Measurements from ENCODE around the gene ZNF428. TPM values are rescaled to one million over a fixed set of nuclear protein-coding genes. Genes with fewer than 3 reads are reported as not detected.

The ZNF428 gene
- total RNA-seq, 2 donors from 2014 or later = 21.5 to 27.4 TPM

DNA sequence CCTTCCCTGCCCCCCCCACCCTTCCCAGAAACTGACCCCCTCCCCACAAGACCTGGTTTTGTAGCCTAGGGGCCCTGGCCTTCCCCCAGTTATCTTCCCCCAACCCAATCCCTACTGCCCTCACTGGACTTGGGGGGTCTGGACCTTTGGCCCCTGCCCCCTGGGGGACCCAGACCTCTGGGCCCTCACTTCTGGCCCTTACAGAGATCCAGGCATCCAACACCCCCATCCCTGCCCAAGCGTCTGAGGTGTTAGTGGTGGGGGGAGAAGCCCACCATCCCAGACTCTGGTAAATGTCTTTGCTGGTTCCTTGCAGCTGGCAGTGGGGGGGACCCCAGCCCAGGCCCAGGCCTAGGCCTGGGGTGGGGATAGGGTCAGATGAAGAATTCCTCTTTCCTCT lies 3.5 kb upstream of the ZNF428 start:
- no peak for TF ChIP-seq CTCF (IDR thresholded peaks at IDR 0.05)
- H3K4me1 ChIP-seq = no peaks in the 10 kb centered on the region
- intact Hi-C loops (cut with DNase I) = no loop called here

GRCh38 chr19:43622070-43622469 lies 2.6 kb upstream of the ZNF428 start:
- intact Hi-C loops (cut with DNase I) = no loop called here
- DNase-seq = no peak
- no peak overlapping the region for H3K27ac ChIP-seq
- no peaks in the 10 kb centered on the region for H3K9me3 ChIP-seq
- H3K36me3 ChIP-seq = no peaks in the 10 kb centered on the region
- H3K4me1 ChIP-seq = no peaks in the 10 kb centered on the region
- no peaks in the 10 kb centered on the region for H3K27me3 ChIP-seq
- H3K4me3 ChIP-seq = no peak overlapping the region
- no peak for TF ChIP-seq CTCF (IDR thresholded peaks at IDR 0.05)
- no peak overlapping the region for H3K9ac ChIP-seq (ENCODE audit: low read depth in 2 of 2, low read length in 2 of 2)

More for the DNA sequence above, 3.5 kb upstream of the ZNF428 start:
- Histone ChIP-seq H3K27me3 (no peaks in the 10 kb centered on the region), H3K9ac (ENCODE audit: low read depth in 2 of 2, low read length in 2 of 2) (no peak overlapping the region), H3K27ac (no peak overlapping the region), H3K9me3 (no peaks in the 10 kb centered on the region), H3K36me3 (no peaks in the 10 kb centered on the region), H3K4me3 (no peak overlapping the region)
- DNase-seq = no peak

DNA sequence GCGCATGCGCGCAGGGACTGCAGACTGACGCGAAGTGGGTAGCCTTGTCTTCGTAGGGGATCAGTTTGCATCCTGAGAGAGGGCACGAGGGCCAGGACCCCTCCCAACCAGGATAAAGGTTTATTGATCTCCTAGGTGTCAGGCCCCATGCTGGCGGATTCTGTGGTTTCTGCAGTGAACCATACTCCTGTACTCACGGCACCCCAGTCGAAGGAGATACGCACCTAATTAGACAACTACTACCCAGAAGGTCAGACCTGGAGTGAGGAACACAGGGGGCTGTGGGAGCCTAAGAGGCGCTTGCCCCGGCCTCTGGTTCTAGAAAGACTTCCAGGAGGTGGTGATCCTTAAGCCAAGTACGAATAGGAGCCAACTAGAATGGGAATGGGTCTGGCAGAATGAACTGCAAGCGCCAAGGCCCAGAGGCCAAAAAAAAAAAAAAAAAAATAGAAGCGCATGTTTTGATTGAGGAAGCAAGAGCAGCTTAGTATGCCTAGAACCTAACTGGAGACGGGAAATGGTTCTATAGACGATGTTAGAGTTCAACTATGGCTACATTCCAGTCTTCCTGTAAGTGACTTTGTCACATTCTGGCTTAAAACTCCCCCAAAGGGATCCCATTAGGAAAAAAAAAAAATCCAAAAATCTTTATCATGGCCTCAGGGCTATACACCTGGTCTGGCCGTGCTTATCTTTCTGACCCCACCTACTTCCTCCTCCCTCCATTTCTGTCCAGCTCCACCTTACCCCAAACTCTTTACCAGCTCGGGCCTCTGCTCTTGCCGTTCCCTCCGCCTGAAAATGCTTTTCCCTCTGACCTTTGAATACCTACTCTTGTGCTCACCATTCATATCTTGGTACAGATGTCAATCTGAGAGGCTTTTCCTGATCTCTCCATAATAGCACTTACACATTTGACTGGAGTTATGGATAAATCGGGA lies 902 bp upstream of the ZNF428 start:
- DNase-seq = no peak
- no peaks in the 10 kb centered on the region for H3K9me3 ChIP-seq
- H3K36me3 ChIP-seq = no peaks in the 10 kb centered on the region
- intact Hi-C loops (cut with DNase I) = no loop called here
- no peaks in the 10 kb centered on the region for H3K27me3 ChIP-seq
- H3K27ac ChIP-seq = peak overlapping the region; percentile 94
- H3K4me3 ChIP-seq = peak overlapping the region; percentile 94
- H3K4me1 ChIP-seq = no peaks in the 10 kb centered on the region
- peak overlapping the region; percentile 87 to 96 for H3K9ac ChIP-seq (ENCODE audit: low read depth in 2 of 2, low read length in 2 of 2)
- no peak for TF ChIP-seq CTCF (IDR thresholded peaks at IDR 0.05)

DNA sequence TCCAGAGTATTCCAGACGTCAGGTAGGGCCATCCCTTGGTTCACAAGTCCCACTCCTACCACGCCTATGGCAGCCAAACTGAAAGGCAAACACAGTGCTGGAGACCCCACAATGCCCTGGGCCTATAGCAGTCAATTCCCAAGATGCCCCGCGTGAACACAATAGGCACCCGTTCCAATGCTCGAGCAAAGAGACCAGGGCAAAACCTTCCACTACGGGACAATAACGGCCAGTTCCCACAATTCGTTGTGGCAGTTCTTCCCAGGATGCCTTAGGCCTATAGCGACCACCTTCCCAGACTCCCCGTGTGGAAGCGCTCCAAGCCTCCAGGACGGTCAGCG lies 538 bp downstream of the ZNF428 start:
- no peaks in the 10 kb centered on the region for H3K9me3 ChIP-seq
- peak overlapping the region; percentile 94 for H3K27ac ChIP-seq
- no peaks in the 10 kb centered on the region for H3K4me1 ChIP-seq
- TF ChIP-seq CTCF (IDR thresholded peaks at IDR 0.05) = no peak
- DNase-seq = peak; percentile 65
- peak overlapping the region; percentile 94 for H3K4me3 ChIP-seq
- no peaks in the 10 kb centered on the region for H3K36me3 ChIP-seq
- H3K9ac ChIP-seq (ENCODE audit: low read depth in 2 of 2, low read length in 2 of 2) = peak overlapping the region; percentile 87 to 96
- H3K27me3 ChIP-seq = no peaks in the 10 kb centered on the region
- intact Hi-C loops (cut with DNase I) = no loop called here

GRCh38 chr19:43616954-43617353 lies 2.5 kb downstream of the ZNF428 start:
- TF ChIP-seq CTCF (IDR thresholded peaks at IDR 0.05) = no peak
- H3K27me3 ChIP-seq = no peaks in the 10 kb centered on the region
- no peaks in the 10 kb centered on the region for H3K36me3 ChIP-seq
- DNase-seq = no peak
- H3K27ac ChIP-seq = no peak overlapping the region
- intact Hi-C loops (cut with DNase I) = no loop called here
- H3K4me1 ChIP-seq = no peaks in the 10 kb centered on the region
- H3K9ac ChIP-seq (ENCODE audit: low read depth in 2 of 2, low read length in 2 of 2) = no peak overlapping the region
- no peak overlapping the region for H3K4me3 ChIP-seq
- H3K9me3 ChIP-seq = no peaks in the 10 kb centered on the region

All from colonic mucosa (tissue), 4 donors.